Bronchial epithelial cell (primary cell): ENCODE measurements around the gene MCF2L2. TPM values are rescaled to one million over a fixed set of nuclear protein-coding genes. Genes with fewer than 3 reads are reported as not detected.
A peak's percentile ranks its signal among the peaks of the same experiment; 100 is the strongest.

Experiments
- DNase-seq: peaks from one replicate; pipeline ENCODE4 v3.0.0-alpha.2; 2010; ENCODE audit warnings: low read depth
- FAIRE-seq: peaks from 2 replicates; lab custom pipeline; 2011; peaks lifted over from hg19 to GRCh38; lab: Jason Lieb, UNC
- H3K27me3 ChIP-seq: 2 replicates; pipeline ENCODE4 v1.5.1; 2011; ENCODE audit warnings: low read length; ENCODE audit not compliant: control insufficient read depth, insufficient read depth
- H3K36me3 ChIP-seq: 2 replicates; pipeline ENCODE4 v1.5.1; 2011; ENCODE audit warnings: low read length; ENCODE audit not compliant: control insufficient read depth, insufficient read depth
- H3K4me3 ChIP-seq: 2 replicates; pipeline ENCODE4 v1.5.1; 2011; ENCODE audit warnings: mild to moderate bottlenecking, low read depth, low read length, control low read depth
- total RNA-seq: library from RNA; depleted of rRNA; stranded (reverse); fragments of >200 nt; gene quantifications from 2 replicates; pipeline ENCODE4 v1.2.1, GENCODE V29; 2014
- TF ChIP-seq, protein P1 (sequence below): IDR thresholded peaks from 2 replicates; pipeline ENCODE4 v1.5.1; 2011; ENCODE audit warnings: mild to moderate bottlenecking, moderate library complexity, low read length, control low read depth, inconsistent platforms; ENCODE audit not compliant: insufficient read depth, severe bottlenecking

The MCF2L2 gene
- total RNA-seq, 1 donor from 2014 or later, result 0.26 TPM

DNA sequence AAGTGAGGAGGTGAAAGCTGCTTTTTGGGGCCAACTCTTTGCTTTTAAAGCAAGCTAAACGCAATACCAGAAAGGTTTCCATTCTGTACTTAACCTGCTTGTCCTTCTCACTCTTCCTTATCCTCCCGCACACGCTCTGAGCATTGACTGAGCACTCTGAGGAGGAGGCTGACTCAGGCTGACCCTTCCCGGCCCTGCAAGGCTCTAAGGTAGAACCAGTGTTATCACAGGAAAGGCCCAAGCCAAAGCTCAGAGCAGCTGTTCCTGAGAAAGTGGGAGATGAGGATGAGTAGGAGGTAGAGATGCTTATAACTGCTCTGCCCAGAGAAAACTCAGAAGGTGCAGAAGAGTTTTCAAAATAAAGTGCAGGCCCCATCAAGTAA lies 173.1 kb downstream of the MCF2L2 start:
- DNase-seq (peak; percentile 73), FAIRE-seq (no peak)
- Histone ChIP-seq H3K4me3 (peak overlapping the region; percentile 66), H3K27me3 (no peaks in the 10 kb centered on the region), H3K36me3 (peaks cover 4% of the 10 kb centered on the region)
- TF ChIP-seq, protein P1, sequence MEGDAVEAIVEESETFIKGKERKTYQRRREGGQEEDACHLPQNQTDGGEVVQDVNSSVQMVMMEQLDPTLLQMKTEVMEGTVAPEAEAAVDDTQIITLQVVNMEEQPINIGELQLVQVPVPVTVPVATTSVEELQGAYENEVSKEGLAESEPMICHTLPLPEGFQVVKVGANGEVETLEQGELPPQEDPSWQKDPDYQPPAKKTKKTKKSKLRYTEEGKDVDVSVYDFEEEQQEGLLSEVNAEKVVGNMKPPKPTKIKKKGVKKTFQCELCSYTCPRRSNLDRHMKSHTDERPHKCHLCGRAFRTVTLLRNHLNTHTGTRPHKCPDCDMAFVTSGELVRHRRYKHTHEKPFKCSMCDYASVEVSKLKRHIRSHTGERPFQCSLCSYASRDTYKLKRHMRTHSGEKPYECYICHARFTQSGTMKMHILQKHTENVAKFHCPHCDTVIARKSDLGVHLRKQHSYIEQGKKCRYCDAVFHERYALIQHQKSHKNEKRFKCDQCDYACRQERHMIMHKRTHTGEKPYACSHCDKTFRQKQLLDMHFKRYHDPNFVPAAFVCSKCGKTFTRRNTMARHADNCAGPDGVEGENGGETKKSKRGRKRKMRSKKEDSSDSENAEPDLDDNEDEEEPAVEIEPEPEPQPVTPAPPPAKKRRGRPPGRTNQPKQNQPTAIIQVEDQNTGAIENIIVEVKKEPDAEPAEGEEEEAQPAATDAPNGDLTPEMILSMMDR, result no peak

DNA sequence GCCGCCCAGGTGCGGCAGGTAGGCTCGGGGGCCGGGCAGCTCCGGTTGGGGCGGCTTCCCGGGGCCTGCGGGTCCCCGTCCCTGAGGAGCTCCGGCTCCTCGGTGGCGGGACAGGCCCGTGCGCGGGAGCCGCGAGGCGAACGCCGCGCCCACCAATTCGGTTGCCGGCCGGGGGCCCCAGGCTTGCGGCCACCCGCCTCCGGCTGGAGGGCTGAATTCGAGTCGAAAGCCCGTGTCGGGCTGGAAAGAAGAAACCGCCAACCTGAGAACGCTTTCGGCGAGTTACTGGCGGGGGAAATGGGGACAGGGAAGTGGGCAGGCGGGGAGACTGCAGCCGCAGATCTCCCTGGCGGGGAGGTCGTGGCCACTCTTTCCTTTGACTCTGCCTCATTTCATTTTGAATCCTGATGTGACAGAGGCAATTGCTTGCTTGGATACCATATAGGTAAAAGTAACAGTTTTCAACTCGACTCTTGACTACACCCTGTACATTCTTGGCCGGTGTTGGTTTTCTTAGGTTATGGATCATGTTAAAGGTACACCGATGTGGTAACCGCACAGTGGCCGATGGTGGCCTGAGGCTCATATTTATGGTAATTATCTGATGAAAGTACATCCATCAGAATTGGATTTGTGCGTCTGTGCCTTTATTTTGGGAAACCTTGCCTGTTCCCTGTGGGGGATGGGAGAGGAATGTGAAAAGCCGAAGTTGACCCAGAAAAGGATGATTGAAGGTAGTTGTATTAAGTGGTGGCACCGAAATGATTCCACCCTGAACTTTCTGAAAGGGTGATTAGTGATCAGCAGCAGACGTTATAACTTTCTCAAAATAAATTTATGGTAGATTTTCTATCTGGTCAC lies 173.7 kb downstream of the MCF2L2 start:
- Histone ChIP-seq H3K27me3 (no peaks in the 10 kb centered on the region), H3K36me3 (peaks cover 2% of the 10 kb centered on the region), H3K4me3 (peak overlapping the region; percentile 66)
- TF ChIP-seq, protein P1, result no peak
- FAIRE-seq (peak; percentile 79), DNase-seq (no peak)

DNA sequence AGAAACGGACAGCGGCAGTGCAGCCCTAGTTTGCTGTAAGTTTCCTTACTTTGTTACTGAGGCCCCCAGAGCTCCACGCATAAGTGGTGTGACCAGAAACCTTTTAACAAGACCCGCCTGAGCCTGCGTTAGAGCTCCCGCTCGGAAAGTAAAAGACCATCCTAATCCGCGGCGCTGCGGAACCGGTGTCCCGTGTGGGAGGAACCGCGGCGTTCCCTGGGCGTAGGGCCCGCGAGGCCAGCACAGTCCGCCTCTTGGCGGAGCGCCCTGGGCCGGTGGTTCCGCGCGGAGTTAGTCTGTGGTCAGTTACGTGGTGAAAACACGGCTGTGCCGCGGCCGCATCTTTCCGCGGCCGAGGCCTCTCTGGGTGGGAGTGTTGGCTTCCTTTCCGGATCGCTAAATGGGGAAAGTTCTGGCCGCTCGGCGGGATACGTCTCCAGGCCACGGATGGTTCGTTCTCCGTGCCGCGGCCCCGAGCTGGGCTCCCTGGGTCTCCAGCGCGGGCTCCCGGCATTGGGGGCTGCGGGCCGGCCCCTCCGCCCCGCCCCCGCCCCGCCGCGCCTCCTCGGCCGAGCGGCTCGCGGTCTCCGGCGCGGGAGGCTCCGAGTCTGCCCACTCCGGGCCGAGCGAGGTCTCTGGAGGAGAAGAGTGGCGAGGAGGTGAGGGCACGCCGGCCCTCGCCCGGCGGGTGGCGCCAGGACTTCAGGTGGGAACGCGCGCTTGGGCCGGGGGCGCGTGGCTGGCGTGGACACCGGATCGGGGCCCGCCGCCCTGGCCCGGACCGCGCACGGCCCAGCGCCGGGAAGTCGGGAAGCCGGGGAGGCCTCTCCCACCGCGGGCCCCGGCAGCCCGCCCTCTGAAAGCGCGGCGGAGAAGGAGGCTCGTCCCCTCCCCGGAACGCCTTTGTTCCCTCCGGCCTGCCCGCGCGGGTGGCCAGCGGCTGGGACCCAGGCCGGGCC lies 174.6 kb downstream of the MCF2L2 start:
- FAIRE-seq, result no peak
- Histone ChIP-seq H3K4me3 (peak overlapping the region; percentile 66), H3K36me3 (no peaks in the 10 kb centered on the region), H3K27me3 (no peaks in the 10 kb centered on the region)
- TF ChIP-seq, protein P1, result peak; percentile 2
- DNase-seq, result no peak

DNA sequence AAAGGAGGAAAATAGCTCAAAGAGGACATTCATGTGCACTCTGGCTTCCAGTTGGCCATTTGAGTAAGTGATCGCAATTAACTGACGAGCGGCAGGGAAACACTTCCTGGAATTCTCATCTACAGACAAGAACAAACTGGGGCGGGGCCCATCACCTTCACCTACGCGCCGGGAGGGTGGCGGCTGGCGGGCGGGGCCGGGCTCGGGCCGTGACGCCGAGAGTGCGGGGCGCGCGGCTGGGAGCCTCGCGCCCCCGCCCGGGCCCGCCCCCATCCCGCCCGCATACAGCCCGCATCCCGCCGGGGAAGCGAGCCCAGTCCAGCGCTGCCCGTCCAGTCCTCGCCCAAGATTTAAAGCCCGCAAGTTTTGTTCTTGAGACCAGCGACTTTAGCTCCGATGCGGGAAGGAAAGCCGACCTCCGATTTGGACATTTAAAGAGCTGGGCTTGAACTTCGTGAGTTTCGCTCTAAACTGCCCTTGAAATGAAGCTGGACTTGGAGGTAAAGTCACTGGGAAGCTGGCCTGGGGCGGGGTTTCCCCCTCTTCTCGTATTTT lies 175.4 kb downstream of the MCF2L2 start, which contains the start of gene B3GNT5:
B3GNT5 (plus strand) TSS at position 281 of the 555 bp plus-strand sequence. CDS start 16,546 bp downstream, outside the sequence.
- FAIRE-seq (no peak), DNase-seq (peak; percentile 83)
- H3K36me3 ChIP-seq, result no peaks in the 10 kb centered on the region
- H3K4me3 ChIP-seq, result peak within 1 kb of the TSS; percentile 66
- TF ChIP-seq, protein P1, result no peak
- no peaks in the 10 kb centered on the region for H3K27me3 ChIP-seq

DNA sequence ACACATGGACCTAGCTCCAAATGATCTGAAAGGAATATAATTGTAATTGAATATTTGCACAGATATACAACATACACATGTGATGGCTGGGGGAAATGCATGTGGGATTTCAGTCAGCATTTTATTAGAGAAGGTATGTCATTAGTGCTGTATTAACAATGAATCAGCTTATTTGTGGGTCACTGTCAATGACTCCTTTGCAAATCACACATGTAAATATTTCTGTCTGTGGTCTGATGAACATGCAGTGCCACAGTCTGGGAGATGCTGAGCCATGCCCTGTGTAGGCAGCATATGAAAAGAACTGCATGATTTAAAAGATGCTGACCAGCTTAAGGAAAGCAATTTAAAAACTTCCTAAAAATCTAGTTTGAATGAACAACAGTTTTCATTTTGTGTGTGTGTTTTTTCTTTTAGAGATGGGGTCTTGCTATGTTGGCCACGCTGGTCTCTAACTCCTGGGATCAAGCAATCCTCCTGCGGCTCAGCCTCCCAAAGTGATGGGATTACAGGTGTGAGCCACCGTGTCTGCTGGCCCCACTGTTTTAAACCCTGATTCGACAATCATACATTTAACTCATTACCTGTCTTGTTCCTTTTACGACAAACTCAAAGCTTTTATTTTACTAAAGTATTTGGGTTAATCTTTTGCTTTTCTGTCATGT lies 176.2 kb downstream of the MCF2L2 start:
- FAIRE-seq (no peak), DNase-seq (peak; percentile 83)
- peak overlapping the region; percentile 31 for H3K4me3 ChIP-seq
- no peaks in the 10 kb centered on the region for H3K36me3 ChIP-seq
- TF ChIP-seq, protein P1, result no peak
- H3K27me3 ChIP-seq, result no peaks in the 10 kb centered on the region
